Measurements from ENCODE around the gene PDZRN4.

DNA sequence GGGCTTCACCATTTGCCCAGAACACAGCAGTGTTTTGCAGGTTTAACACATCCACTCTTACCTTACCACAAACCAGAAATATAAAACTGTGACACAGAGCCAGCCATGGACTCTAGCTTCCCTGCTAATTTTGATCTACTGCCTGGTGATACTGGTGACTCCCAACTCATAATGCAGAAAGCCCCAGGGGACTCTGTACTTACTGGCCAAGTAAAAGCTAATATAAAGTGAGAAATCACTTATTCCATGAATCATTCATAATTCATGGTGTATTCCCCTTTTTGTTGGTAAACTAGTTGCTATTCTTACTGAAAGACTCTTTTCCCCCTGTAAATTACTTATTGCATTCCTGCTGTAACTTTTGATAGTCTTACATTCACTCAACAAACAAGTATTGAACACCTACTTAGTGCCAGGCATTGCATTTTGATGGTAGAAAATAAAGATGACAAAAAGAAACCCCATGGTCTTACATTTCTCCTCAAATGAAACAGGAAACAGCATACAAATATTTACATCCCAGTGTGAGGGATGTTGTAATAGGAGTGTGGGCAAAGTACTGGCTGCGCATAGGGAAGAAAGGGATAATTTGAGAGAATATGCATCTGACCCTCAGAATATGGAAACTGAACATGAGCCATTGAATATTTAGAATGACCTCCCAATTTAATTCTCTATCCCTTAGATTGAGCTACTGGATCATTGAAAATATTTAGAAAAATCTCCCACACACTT lies 279.6 kb downstream of the PDZRN4 start:
- TF ChIP-seq POLR2A (IDR thresholded peaks at IDR 0.05) = no peak
- TF ChIP-seq, protein P1, sequence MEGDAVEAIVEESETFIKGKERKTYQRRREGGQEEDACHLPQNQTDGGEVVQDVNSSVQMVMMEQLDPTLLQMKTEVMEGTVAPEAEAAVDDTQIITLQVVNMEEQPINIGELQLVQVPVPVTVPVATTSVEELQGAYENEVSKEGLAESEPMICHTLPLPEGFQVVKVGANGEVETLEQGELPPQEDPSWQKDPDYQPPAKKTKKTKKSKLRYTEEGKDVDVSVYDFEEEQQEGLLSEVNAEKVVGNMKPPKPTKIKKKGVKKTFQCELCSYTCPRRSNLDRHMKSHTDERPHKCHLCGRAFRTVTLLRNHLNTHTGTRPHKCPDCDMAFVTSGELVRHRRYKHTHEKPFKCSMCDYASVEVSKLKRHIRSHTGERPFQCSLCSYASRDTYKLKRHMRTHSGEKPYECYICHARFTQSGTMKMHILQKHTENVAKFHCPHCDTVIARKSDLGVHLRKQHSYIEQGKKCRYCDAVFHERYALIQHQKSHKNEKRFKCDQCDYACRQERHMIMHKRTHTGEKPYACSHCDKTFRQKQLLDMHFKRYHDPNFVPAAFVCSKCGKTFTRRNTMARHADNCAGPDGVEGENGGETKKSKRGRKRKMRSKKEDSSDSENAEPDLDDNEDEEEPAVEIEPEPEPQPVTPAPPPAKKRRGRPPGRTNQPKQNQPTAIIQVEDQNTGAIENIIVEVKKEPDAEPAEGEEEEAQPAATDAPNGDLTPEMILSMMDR (IDR thresholded peaks at IDR 0.05) = no peak

Data from thyroid gland (tissue), 4 donors.